Omental fat pad (tissue), 4 donors: ENCODE results near the gene C11orf98. TPM values are rescaled to one million over a fixed set of nuclear protein-coding genes. Genes with fewer than 3 reads are reported as not detected.

ENCODE experiments used
- ATAC-seq: fragments of 150-250 bp; one replicate; pipeline ENCODE4 v1.9.1; 2016; ENCODE audit warnings: mild to moderate bottlenecking, moderate library complexity; ENCODE audit not compliant: low FRiP score
- DNase-seq: peaks from one replicate; pipeline ENCODE4 v3.0.0-alpha.2; 2019; ENCODE audit warnings: low spot score
- total RNA-seq, 4 donors: library from RNA; depleted of rRNA; stranded (reverse); fragments of >200 nt; gene quantifications; one replicate each; pipeline ENCODE4 v1.1.0, GENCODE V29; 2016
- TF ChIP-seq, protein P1 (sequence below), 3 donors: fragments of 450-650 bp; IDR thresholded peaks; one replicate each; pipeline ENCODE4 v1.5.1; 2016 to 2017; ENCODE audit warnings: antibody characterized with exemption in 3 of 3, mild to moderate bottlenecking in 3 of 3, moderate library complexity in 2 of 3

The C11orf98 gene
- total RNA-seq, 4 donors from 2014 or later = 18.3 to 42.9 (median 33.3) TPM

- DNase-seq = no peak
- TF ChIP-seq, protein P1, sequence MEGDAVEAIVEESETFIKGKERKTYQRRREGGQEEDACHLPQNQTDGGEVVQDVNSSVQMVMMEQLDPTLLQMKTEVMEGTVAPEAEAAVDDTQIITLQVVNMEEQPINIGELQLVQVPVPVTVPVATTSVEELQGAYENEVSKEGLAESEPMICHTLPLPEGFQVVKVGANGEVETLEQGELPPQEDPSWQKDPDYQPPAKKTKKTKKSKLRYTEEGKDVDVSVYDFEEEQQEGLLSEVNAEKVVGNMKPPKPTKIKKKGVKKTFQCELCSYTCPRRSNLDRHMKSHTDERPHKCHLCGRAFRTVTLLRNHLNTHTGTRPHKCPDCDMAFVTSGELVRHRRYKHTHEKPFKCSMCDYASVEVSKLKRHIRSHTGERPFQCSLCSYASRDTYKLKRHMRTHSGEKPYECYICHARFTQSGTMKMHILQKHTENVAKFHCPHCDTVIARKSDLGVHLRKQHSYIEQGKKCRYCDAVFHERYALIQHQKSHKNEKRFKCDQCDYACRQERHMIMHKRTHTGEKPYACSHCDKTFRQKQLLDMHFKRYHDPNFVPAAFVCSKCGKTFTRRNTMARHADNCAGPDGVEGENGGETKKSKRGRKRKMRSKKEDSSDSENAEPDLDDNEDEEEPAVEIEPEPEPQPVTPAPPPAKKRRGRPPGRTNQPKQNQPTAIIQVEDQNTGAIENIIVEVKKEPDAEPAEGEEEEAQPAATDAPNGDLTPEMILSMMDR (IDR thresholded peaks at IDR 0.05) = no peak
- no peak for ATAC-seq
Measured at GRCh38 chr11:62645671-62645945, 19.4 kb downstream of the C11orf98 start.

GRCh38 chr11:62644220-62644619, 20.8 kb downstream of the C11orf98 start:
- DNase-seq = no peak
- no peak for ATAC-seq
- TF ChIP-seq, protein P1 (IDR thresholded peaks at IDR 0.05) = no peak

- DNase-seq (no peak), ATAC-seq (no peak)
- TF ChIP-seq, protein P1 (IDR thresholded peaks at IDR 0.05) = no peak
Measured at GRCh38 chr11:62632492-62632891, 32.5 kb downstream of the C11orf98 start.

GRCh38 chr11:62627713-62628112, 37.3 kb downstream of the C11orf98 start:
- TF ChIP-seq, protein P1 (IDR thresholded peaks at IDR 0.05) = no peak
- ATAC-seq (no peak), DNase-seq (no peak)

DNA sequence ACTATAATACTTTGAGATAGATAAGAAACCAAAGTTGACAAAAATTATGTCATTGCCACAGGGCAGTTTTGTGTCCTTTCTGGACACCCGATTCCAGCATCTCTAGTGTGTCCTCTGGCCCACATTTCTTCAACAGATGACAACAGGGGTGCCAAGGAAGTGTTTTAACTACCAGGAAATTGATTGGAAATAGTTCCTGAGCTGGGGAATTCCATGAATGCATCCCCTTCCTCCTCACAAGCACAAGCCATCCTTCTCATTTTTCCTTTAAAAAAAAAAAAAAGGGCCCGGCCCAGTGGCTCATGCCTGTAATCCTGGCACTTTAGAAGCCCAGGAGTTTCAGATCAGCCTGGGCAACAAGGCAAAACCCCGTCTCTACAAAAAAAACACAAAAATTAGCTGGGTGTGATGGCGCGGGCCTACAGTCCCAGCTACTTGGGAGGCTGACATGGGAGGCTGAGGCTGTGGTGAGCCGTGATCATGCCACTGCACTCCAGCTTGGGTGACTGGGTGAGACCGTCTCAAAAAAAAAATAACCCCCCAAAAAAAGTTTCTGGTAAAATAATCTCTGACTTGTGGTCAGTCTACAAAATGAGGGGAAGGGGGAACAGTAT, 42.4 kb downstream of the C11orf98 start:
- ATAC-seq = peak; percentile 0
- TF ChIP-seq, protein P1 (IDR thresholded peaks at IDR 0.05) = no peak
- no peak for DNase-seq

DNA sequence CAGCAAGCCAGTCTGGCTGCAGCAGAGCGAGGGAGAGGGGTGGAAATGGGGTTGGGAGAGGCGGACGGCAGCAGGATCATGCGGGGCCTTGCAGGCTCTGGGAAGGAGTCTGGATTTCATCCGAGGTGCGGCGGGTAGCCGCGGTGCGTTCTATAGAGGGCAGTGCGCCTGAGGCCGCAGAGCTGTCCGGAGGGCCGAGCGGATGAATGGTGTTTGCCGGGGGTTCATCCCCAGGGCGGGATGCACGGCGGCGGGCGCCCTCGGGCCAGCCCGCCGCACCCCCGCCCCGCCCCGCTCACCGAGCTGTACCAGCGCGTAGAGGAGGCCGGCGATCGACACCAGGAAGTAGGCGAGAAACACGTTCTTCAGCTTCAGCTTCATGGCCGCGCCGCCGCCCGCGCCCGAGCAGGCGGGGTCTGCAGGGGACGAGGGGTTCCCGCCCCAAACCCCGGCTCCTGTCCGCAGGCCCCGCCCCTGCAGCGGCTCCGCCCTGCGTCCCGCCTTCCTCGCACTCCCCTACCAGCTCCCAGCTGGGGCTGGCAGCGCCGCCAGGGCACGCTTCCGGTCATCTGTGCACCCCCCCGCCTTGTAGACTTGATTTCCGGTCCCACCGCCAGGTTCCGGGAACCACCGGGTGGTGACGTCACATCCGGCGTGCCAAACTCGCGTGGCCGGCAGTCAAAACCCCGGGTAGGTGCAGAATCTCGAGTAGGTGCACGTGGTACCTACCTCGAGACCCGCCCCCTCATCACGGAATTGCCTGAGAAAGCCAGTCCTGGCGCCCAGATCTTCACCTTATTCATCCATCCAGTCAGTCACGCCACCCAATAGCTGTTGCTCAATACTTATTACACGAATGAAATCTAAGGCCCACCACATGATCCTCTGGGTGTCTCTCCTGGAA, 43.2 kb downstream of the C11orf98 start, which contains the start of gene B3GAT3:
Gene B3GAT3 (minus strand): TSS at position 420 of the 904 bp plus-strand sequence. CDS start 39 bp downstream, at position 381.
- ATAC-seq = peak; percentile 98
- DNase-seq = peak; percentile 96
- TF ChIP-seq, protein P1 (IDR thresholded peaks at IDR 0.05) = no peak
